Measurements from ENCODE around the gene MFRP.

- TF ChIP-seq, protein P1, sequence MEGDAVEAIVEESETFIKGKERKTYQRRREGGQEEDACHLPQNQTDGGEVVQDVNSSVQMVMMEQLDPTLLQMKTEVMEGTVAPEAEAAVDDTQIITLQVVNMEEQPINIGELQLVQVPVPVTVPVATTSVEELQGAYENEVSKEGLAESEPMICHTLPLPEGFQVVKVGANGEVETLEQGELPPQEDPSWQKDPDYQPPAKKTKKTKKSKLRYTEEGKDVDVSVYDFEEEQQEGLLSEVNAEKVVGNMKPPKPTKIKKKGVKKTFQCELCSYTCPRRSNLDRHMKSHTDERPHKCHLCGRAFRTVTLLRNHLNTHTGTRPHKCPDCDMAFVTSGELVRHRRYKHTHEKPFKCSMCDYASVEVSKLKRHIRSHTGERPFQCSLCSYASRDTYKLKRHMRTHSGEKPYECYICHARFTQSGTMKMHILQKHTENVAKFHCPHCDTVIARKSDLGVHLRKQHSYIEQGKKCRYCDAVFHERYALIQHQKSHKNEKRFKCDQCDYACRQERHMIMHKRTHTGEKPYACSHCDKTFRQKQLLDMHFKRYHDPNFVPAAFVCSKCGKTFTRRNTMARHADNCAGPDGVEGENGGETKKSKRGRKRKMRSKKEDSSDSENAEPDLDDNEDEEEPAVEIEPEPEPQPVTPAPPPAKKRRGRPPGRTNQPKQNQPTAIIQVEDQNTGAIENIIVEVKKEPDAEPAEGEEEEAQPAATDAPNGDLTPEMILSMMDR (IDR thresholded peaks at IDR 0.05) = no peak
- no peak for TF ChIP-seq SIN3A (IDR thresholded peaks at IDR 0.05; ENCODE audit: borderline replicate concordance, insufficient read depth, low read depth, low read length)
- no peak for TF ChIP-seq POLR2AphosphoS5 (IDR thresholded peaks at IDR 0.05; ENCODE audit: low read depth, low read length)
Measured at GRCh38 chr11:119316016-119316728, 30.3 kb downstream of the MFRP start.
